NCI-H1105 treated with DMSO at 0.1 percent for 48 hours (cell line): ENCODE data around the gene KCTD10.

Source experiments
- DNase-seq: peaks from one replicate; lab custom pipeline; 2025; lab: John Stamatoyannopoulos, UW

Gene KCTD10

DNA sequence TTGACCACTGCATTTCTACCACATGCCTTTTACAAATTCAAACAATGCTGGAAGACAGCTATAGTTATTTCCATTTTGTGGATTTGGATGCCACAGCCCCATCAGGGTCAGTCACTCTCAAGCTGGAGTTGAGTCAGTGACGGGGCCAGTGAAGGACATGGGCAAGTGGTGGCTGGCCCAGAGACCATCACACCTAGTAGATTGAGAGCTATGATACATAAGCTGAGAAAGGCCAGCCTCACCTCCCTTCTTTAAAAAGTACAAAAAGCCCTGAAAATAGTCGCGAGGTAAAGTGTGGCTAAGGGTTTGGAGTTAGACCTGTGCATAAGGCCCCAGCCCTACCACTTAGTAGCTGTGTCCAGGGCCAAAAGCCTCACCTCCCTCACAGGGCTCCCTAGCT lies 4.1 kb downstream of the KCTD10 start:
- no peak for DNase-seq

DNA sequence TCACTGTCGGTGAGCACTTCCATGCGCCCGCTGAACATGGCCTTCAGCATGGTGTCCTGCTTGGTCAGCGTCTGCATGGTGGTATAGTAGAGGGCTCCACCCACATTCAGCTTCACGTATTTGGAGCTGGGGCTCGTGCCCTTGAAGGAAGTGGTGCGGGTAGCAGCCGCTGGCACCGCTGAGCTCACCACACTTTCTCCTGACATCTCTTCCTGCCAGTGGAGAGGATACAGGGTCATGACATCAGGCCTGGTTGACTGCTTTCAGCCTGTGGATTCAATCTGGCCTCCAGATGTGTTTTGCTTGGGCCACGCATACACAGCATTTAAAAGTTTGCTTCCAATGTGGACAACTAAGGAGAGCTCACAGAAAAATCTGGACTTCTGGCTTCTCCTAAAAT lies 7.6 kb downstream of the KCTD10 start:
- DNase-seq: no peak

- DNase-seq: no peak
Observed at GRCh38 chr12:109467978-109468676, 9.0 kb downstream of the KCTD10 start.

DNA sequence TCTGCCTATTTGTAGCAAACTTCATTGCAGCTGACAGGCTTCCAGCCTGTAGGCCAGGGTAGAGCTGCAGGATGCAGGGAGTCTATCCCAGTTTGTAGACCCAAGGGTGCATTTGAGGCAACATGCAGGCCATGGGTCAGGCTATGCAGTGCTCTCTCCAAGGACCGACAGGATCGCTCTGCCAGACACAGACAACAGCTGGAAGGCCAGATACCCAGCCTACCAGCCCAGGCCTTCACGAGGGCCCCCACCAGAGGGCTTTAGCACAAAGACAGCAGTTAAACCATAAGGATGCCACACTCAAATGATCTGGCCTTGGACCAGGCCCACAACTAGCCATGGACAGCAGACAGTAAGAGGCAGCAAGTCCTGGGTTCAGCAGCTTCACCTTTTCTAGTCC lies 10.3 kb downstream of the KCTD10 start:
- DNase-seq: no peak

DNA sequence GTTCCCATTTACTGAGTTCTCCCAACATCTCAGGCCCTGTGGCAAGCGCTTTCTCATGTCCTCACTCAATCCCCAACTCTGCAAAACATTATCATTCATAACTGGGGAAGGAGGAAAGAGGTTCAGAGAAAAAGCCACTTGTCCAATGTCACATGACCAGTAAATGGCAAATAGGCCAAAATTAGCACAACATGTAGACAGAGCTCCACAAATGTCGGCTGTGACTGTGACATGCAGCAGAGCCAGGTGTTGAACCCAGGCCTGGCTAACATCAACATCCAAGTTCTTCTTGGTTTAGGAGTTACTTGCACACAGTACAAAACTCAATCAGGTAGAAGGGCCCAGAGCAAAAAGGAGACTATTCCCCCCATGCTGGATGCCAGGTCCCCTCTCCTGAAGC lies 10.8 kb downstream of the KCTD10 start:
- DNase-seq: no peak

GRCh38 chr12:109464642-109465351 lies 12.3 kb downstream of the KCTD10 start:
- no peak for DNase-seq

DNA sequence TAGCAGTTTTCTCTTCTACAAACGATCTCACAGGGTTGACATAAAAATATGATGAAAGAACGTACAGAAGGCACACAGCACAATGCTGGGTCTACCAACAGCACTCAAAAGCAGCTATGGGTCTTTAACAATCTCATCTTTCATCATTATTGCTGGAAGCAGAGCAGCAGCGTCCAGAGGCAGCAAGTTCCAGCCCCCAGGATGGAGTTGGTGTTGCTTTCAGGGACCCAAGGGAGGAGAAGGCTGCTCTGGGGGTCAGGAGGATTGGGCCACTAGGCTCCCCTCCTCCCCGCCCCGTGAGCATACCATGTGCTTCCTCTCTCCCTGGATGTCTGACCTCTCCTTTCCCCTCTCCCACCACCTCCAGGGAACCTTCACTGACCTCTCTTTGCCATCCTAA lies 13.3 kb downstream of the KCTD10 start:
- DNase-seq: no peak

DNA sequence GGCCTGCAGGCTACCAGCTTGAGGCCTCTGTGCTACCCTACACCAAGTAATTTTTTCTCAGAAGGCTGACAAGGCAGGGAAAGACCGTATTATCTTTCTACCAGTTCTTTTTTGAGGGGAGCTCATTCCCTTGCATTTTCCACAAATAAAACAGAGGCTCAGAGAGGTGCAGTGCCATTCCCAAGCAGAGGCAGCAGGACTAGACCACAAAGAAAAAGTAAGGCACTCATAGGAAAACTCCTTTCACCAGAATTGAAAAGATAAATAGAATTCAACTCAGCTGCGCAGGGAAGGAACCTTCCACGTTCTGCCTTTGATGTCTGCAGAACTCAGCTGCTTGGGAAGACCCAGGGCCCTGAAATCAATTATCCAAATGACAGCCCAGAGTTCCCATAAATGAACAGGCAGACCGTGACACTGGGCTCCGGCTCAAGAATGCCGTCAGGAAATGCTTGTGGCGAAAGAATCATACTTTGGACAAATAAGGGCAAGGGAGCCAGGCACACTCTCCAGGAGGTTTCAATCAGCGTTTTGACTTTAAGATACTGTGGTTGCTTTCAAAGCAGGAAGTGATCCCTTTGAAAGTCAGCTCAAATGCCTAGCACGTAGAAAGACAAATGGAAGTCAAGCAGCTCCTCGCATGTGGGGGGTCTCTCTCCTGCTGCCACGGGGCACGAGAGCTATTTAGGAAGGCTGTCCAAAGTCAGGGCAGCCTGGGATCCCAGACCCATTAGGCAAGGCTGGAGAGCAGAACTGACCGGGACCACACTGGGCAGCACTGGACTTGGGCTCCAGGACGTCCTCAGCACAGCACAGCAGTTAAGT lies 14.0 kb downstream of the KCTD10 start:
- no peak for DNase-seq

GRCh38 chr12:109461846-109462756 lies 15.0 kb downstream of the KCTD10 start:
- DNase-seq: no peak

DNA sequence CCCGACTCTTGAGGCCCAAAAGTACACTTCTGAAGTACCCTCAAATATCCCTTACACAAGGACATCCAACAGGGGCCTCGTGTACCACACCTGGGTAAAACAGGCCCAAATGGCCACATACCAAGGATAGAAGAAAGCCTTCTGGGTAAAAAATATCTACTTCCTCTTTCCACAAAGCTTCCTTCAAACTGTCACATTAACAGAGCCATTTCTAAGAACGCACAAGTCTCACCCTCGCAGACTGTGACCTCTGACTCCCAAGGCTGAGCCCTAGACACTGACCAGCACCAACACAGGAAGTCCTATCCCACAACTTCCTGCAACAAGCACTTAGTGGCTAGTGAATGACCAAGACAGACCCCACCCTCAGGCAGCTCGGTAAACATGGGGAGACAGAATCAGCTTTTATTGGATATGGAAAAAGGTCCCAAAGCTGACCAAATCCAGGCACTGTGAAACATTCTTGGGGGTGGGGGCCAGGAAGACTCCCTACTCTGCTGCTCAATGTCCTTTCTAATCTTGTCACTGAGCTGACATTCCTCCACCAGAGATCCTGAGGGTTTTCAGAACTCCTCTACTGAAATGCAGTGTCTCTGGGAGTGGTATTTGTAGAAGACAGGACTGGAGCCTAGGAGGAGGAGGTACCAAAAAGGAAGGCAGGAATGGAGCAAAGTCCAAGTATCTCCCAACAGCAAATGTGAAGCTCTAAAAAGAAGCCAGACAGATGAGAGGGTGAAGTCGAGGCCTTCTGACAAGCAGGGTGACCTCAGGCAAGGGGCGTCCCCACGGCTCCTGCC lies 15.9 kb downstream of the KCTD10 start:
- no peak for DNase-seq

- no peak for DNase-seq
Observed at GRCh38 chr12:109460538-109460937, 16.6 kb downstream of the KCTD10 start.

DNA sequence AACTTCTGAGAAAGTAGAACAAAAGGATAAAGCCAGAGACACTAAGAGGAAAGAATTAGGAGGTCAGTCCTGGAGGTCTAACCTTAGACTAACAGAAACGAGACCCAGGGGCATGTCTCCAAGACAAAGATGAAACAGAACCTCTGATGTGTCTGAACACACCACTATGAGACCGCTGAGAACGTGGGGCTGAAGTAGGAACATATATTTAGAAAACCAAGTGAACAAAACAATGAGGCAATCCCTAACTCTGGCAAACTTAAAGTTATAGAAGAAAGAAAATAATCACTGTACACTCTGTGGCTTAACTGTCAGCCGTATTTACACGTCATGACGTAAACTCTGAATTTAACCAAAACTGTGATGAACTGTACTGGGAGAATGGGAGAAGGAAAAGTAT lies 17.9 kb downstream of the KCTD10 start:
- no peak for DNase-seq

DNA sequence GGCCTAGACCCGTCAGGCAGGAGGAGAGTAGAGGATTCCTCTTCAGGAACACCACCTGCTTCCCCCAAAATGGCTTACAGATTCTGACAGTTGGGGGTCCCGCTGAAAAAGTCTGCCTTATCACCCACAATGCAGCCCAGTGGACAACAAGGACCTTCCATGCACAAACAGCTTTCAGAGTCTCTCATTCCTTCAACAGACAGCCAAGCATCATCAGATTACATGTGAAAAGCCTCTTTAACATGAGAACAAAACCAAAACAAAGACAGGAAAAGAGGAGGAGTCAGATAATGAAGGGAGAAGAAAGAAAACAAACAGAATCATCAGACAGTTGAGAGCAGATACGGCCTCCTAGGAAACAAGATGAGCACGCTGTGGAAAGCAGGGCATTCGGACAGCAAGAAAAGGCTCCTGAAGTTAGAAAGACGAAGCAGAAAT lies 18.3 kb downstream of the KCTD10 start:
- DNase-seq: no peak

DNA sequence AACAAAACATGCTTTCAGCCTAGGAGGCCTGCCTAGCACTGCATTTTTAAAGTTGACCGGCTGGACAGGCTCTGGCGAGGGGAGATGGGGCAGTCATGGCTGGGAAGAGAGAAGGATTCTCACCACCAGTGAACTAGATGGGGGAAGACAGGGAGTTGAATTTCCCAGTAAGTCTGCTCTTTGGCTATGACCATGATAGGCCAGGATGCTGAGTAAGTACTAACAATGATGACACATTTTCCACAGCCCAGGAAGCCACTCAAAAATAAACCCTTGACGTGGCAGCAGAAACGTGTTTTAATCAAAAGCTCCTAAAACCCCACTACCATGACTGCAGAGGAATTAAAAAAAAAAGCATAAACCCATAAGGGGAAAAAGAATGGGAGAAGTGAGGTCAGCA lies 19.0 kb downstream of the KCTD10 start:
- DNase-seq: no peak

DNA sequence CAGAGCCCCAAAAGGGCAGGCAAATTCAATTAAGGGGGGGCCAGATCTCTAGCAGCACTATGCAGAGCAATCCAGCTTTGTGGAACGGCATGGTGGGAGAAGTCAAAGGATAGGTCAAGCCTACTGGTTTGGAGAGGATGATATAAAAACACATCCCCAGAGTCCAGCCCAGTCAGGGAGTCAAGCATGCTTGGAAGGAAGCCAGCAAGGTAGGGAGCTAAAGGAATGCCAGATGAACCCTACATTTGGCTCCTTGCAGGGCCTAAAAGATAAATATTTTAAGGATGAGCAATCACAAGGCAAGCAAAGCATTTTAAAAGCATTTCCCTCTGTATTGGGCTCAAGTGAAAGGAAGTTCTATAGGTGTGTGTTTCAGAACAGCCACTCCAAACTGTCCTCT lies 21.4 kb downstream of the KCTD10 start:
- no peak for DNase-seq

GRCh38 chr12:109452489-109452888 lies 24.6 kb downstream of the KCTD10 start:
- DNase-seq: no peak

DNA sequence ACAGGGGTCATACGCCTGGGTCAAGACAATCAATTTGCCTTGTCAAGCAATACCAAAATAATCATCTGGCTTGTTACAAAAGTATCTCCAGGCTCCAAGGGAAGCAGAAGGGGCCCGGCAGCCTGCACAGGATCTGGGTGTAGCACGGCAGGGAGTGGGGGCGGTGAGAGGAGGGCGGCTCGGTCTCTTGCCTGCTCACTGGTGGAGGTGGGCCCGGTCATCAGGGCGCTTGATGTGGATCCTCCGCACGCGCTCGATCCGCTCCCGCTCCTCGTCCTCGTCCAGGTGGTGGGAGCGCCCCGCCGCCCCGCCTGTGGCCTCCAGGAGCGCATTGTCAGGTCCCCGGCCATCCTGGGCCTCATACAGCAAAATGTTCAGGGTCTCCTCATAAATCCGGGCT lies 25.7 kb downstream of the KCTD10 start:
- no peak for DNase-seq

- DNase-seq: no peak
Observed at GRCh38 chr12:109450980-109451379, 26.1 kb downstream of the KCTD10 start.

DNA sequence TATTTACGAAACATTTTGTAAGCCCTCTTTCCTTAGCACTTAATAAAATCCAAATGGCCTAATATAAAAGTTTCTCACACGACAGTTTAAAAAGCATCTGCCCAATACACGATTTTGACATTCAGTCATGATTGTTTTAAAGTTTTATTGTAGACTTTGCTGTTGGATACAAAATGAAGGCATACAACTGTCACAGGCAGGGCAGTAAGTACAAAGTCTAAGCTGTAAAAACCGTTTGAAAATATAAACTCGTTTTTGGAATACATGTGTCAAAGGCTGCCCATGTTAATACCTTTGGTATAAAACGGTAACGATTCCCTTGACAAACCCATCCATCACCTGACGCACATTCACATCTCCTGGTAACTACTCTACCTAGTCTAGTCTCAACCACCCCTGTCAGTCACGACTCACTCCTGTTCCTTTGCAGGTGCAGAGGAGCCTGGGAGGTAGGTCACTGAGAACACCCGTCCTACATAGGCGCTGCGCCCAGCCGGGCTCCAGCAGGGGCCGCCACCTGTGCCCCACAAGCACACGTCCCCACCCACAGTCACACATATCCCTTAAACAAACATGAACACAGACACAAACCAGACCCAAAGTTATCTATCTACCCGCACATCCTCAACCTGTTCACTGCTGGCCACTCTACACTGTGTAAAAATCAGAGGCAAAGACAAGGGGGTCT lies 27.1 kb downstream of the KCTD10 start:
- DNase-seq: no peak

DNA sequence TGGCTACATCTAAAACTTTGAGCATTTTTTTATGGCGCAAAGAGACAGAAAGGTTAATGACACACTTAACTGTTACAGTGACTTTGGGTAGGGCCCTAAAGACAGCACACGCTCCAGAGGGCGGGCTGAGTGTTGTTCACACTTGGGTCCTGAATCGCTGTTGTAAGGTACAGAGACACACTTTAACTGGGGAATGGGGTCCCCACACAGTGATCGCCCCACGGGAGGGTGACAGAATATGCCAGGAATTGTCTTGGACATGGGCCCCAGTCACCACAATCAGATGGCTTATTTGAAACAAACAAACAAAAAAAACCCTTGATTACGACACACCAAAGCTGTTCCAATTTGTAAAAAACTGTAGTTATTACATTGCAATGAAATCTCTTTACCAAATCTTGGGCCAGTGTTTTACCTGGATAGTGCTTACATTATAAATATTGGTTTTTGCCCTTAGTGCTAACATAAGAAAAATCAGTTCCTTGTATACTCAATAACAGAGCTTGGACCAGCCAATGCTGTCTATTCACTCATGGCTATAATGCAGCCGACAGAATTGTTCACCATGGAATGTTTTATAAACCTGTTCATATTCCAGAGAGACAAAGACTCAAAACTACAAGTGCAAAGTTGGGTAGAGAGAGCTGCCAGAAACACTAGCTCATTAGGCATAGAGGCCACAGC lies 28.3 kb downstream of the KCTD10 start:
- DNase-seq: no peak
